Endodermal cell (in vitro differentiated cells): ENCODE results near the gene AMER3. TPM values are rescaled to one million over a fixed set of nuclear protein-coding genes. Genes with fewer than 3 reads are reported as not detected.

Experiments used
- DNase-seq: peaks from one replicate; pipeline ENCODE4 v3.0.0-alpha.2; 2017
- H3K27ac ChIP-seq: 2 replicates; pipeline ENCODE4 v1.5.1; 2013; ENCODE audit warnings: mild to moderate bottlenecking, low read depth, low read length, moderate library complexity
- H3K27me3 ChIP-seq: 2 replicates; pipeline ENCODE4 v1.6.1; 2013; ENCODE audit warnings: mild to moderate bottlenecking, low read length, moderate library complexity; ENCODE audit not compliant: insufficient read depth, control insufficient read depth, poor library complexity, severe bottlenecking
- H3K36me3 ChIP-seq: 2 replicates; pipeline ENCODE4 v1.7.0; 2013; ENCODE audit warnings: mild to moderate bottlenecking, low read length, moderate library complexity; ENCODE audit not compliant: control insufficient read depth, insufficient read depth
- H3K4me1 ChIP-seq: one replicate; pipeline ENCODE4 v1.7.0; 2013; ENCODE audit warnings: low read length; ENCODE audit not compliant: control insufficient read depth, insufficient read depth
- H3K4me3 ChIP-seq: 2 replicates; pipeline ENCODE4 v1.5.1; 2013; ENCODE audit warnings: mild to moderate bottlenecking, low read length, moderate library complexity
- H3K9ac ChIP-seq: 2 replicates; pipeline ENCODE4 v1.6.1; 2013; ENCODE audit warnings: mild to moderate bottlenecking, low read length, moderate library complexity; ENCODE audit not compliant: poor library complexity, severe bottlenecking; ENCODE audit errors: extremely low read depth
- H3K9me3 ChIP-seq: 2 replicates; pipeline ENCODE4 v1.6.1; 2013; ENCODE audit warnings: mild to moderate bottlenecking, low read length, moderate library complexity; ENCODE audit not compliant: control insufficient read depth
- H3K27ac Mint-ChIP-seq: 2 replicates; pipeline ENCODE4 v1.8.0; 2020; ENCODE audit warnings: mixed read lengths
- H3K27me3 Mint-ChIP-seq: 2 replicates; pipeline ENCODE4 v1.8.0; 2021; ENCODE audit warnings: mild to moderate bottlenecking, mixed read lengths; ENCODE audit not compliant: insufficient read depth
- H3K36me3 Mint-ChIP-seq: 2 replicates; pipeline ENCODE4 v1.8.0; 2020; ENCODE audit warnings: low read depth, mixed read lengths
- H3K4me1 Mint-ChIP-seq: 2 replicates; pipeline ENCODE4 v1.8.0; 2020; ENCODE audit warnings: mixed read lengths
- H3K4me3 Mint-ChIP-seq: 2 replicates; pipeline ENCODE4 v1.8.0; 2020; ENCODE audit warnings: mild to moderate bottlenecking, moderate library complexity, mixed read lengths
- H3K9me3 Mint-ChIP-seq: 2 replicates; pipeline ENCODE4 v1.8.0; 2020; ENCODE audit warnings: mild to moderate bottlenecking, mixed read lengths
- WGBS, 2 experiments: methylation state at CpG; one replicate each; pipeline versions ENCODE4 v1.1.5 to v1.1.7; 2013; ENCODE audit warnings: missing lambda C conversion rate in 2 of 2, mixed read lengths in 1 of 2; ENCODE audit not compliant: insufficient coverage in 1 of 2, insufficient read length in 1 of 2; 5-methylcytosine and 5-hydroxymethylcytosine counted together
- total RNA-seq, 2 donors: library from RNA; stranded (reverse); fragmentation: NEBNext Ultra II Directional in 1 of 2; extraction: Animal tissue kit (Norgen Biotek cat#: 25700) in 1 of 2; gene quantifications; 2 replicates in 1 of 2; 3 replicates in 1 of 2; pipeline ENCODE4 v1.2.1, GENCODE V29; 2021
- TF ChIP-seq, protein P1 (sequence below): fragments of 200-600 bp; sonication (generic); conservative IDR thresholded peaks from 2 replicates; pipeline ENCODE4 v1.5.0; 2021; ENCODE audit warnings: antibody characterized with exemption, mild to moderate bottlenecking

AMER3 gene
- total RNA-seq, 2 donors from 2014 or later, result 0.91 to 2.3 TPM

DNA sequence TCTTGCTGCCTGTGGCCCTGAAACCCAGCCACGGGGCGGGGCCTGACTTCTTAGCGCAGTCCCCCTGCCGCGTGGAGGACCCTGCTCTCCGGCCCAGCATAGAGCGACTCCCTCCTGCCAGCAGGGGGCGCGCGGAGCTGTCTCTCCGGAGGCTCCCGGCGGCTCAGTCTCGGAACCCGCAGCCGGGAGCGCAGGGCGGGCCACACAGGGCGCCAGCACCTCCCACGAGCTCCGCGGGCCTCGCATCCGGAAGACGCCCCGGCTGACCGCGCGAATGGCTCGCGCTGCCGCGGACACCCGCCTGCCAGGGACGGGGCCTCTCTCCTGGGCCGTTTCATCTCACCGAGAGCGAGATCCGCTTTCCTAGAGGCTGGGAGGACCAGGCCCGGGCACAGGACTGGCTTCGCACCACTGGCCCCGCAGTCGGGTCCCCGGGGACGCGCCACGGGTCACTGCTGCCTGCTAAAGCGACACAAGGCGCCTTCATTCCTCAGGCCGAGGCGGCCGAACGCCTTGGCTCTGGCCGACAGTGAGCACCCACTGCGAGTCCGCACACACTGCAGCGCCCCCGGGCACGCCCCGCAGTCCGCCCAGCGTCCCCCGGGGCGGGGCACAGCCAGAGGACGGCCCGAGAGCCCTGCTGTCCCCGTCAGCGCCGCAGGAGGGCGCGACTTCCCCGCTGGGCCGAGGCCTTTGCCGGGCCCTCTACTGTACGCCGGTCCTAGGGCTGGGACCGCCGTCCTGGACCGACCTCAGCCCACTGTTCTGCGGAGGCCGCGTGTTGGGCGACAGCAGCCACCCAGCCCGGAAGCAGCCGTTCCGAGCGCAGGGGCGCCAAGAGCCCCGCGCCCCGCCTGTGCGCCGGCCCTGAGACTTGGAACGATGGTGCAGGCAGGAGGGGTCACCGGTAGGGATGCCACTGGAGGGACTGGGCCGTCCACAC lies 42.4 kb downstream of the AMER3 start:
- Histone ChIP-seq H3K4me1 (peaks cover 3% of the 10 kb centered on the region), H3K36me3 (no peaks in the 10 kb centered on the region), H3K4me3 (peak overlapping the region; percentile 81), H3K9ac (no peak overlapping the region), H3K27ac (no peak overlapping the region), H3K27me3 (peaks cover 28% of the 10 kb centered on the region), H3K9me3 (no peaks in the 10 kb centered on the region)
- TF ChIP-seq, protein P1, sequence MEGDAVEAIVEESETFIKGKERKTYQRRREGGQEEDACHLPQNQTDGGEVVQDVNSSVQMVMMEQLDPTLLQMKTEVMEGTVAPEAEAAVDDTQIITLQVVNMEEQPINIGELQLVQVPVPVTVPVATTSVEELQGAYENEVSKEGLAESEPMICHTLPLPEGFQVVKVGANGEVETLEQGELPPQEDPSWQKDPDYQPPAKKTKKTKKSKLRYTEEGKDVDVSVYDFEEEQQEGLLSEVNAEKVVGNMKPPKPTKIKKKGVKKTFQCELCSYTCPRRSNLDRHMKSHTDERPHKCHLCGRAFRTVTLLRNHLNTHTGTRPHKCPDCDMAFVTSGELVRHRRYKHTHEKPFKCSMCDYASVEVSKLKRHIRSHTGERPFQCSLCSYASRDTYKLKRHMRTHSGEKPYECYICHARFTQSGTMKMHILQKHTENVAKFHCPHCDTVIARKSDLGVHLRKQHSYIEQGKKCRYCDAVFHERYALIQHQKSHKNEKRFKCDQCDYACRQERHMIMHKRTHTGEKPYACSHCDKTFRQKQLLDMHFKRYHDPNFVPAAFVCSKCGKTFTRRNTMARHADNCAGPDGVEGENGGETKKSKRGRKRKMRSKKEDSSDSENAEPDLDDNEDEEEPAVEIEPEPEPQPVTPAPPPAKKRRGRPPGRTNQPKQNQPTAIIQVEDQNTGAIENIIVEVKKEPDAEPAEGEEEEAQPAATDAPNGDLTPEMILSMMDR, result peak; percentile 85
- Mint-ChIP-seq H3K27ac (no peak overlapping the region), H3K36me3 (no peaks in the 10 kb centered on the region), H3K9me3 (no peaks in the 10 kb centered on the region), H3K27me3 (peaks cover 24% of the 10 kb centered on the region), H3K4me3 (peak overlapping the region; percentile 47), H3K4me1 (peaks cover 10% of the 10 kb centered on the region)
- WGBS, 2 experiments, result 0 to 1% methylated on average over 23 to 96 of the region's 96 CpGs
- peak; percentile 97 for DNase-seq

DNA sequence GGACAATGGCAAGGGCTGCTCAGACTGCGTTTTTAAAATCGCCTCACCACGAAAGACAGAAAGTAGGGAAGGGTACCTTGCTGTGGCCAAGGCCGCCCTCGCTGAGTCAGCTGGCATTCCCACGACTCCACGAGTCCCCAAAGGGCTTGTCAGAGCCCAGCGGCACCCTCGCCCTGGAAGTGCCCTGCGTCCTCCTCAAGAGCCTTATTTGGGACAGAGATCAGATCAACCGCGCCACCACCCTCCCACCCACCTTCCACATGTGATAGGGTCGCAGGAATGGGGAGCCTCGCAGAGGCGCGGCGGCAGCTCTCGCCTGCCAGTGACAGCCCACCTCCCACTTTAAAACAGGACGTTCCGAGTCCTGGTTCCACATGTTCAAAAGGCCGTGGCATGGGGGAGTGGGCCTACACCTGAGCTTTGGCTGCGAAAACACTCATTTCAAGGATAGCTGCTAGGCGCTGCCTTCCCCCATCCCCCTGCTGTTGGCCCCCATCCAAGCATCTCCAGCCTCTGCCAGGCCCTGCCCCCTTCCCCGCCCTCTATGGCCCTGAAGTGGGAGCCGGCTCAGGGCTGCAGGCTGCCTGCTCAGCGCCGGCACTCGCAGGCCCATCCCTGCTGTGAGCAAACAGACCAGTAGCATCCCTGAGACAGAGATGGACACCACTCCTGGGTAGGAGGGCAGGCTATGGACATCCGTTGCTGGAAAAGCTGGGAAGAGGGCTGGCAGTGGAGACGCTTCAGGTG lies 43.3 kb downstream of the AMER3 start:
- no peak overlapping the region for H3K27ac ChIP-seq
- TF ChIP-seq, protein P1, result no peak
- peaks cover 28% of the 10 kb centered on the region for H3K27me3 ChIP-seq
- Mint-ChIP-seq H3K9me3 (no peaks in the 10 kb centered on the region), H3K4me3 (peak overlapping the region; percentile 47), H3K36me3 (no peaks in the 10 kb centered on the region), H3K27me3 (peaks cover 25% of the 10 kb centered on the region), H3K4me1 (peaks cover 10% of the 10 kb centered on the region), H3K27ac (no peak overlapping the region)
- no peaks in the 10 kb centered on the region for H3K36me3 ChIP-seq
- no peaks in the 10 kb centered on the region for H3K9me3 ChIP-seq
- H3K4me1 ChIP-seq, result peaks cover 3% of the 10 kb centered on the region
- peak overlapping the region; percentile 81 for H3K4me3 ChIP-seq
- peak; percentile 87 for DNase-seq
- no peak overlapping the region for H3K9ac ChIP-seq
- 17 to 20% methylated on average over 19 to 30 of the region's 30 CpGs for WGBS, 2 experiments

DNA sequence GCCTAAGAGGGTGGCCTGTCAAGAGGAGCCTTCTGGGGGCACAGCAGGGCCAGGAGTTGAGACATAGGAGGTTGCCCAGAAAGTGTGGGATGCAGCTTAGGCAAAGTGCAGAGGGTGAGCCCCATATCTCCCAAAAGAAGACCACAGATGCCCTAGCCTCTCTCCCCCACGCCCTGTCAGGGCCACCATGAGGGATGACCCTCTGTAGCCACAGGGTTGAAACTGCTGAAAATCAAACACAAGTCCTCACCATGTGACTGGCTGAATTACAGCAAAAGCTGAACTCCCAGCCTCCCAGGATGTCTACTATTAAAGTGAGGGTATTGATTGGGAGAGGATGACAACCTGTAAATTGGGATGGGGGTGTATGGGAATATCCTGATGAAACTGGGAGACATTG lies 44.0 kb downstream of the AMER3 start:
- no peaks in the 10 kb centered on the region for H3K36me3 ChIP-seq
- H3K27me3 ChIP-seq, result peaks cover 28% of the 10 kb centered on the region
- H3K4me3 Mint-ChIP-seq, result no peak overlapping the region
- no peak overlapping the region for H3K4me3 ChIP-seq
- TF ChIP-seq, protein P1, result no peak
- H3K9me3 ChIP-seq, result no peaks in the 10 kb centered on the region
- peaks cover 25% of the 10 kb centered on the region for H3K27me3 Mint-ChIP-seq
- peaks cover 3% of the 10 kb centered on the region for H3K4me1 ChIP-seq
- peaks cover 10% of the 10 kb centered on the region for H3K4me1 Mint-ChIP-seq
- DNase-seq, result no peak
- WGBS, 2 experiments, result 86 to 88% methylated on average over 1 of the region's 1 CpG
- H3K27ac ChIP-seq, result no peak overlapping the region
- no peak overlapping the region for H3K9ac ChIP-seq
- no peaks in the 10 kb centered on the region for H3K9me3 Mint-ChIP-seq
- H3K36me3 Mint-ChIP-seq, result no peaks in the 10 kb centered on the region
- no peak overlapping the region for H3K27ac Mint-ChIP-seq
